Ishikawa (cell line): ENCODE results near the gene MMP11.

Experiments
- EP300 ChIP-seq: IDR thresholded peaks from 2 replicates; pipeline ENCODE4 v1.6.1; 2012; ENCODE audit warnings: borderline replicate concordance
- NFIC ChIP-seq: IDR thresholded peaks from 2 replicates; pipeline ENCODE4 v1.6.1; 2012
- RAD21 ChIP-seq: IDR thresholded peaks from 2 replicates; pipeline ENCODE4 v1.6.1; 2012; ENCODE audit warnings: low read depth
- TCF12 ChIP-seq: IDR thresholded peaks from 2 replicates; pipeline ENCODE4 v1.6.1; 2012; ENCODE audit warnings: low read depth
- YY1 ChIP-seq: IDR thresholded peaks from 2 replicates; pipeline ENCODE4 v1.6.1; 2012; ENCODE audit warnings: low read depth
- TF ChIP-seq, protein P1 (sequence below): IDR thresholded peaks from 2 replicates; pipeline ENCODE4 v1.6.1; 2012; ENCODE audit warnings: low read depth, mild to moderate bottlenecking

DNA sequence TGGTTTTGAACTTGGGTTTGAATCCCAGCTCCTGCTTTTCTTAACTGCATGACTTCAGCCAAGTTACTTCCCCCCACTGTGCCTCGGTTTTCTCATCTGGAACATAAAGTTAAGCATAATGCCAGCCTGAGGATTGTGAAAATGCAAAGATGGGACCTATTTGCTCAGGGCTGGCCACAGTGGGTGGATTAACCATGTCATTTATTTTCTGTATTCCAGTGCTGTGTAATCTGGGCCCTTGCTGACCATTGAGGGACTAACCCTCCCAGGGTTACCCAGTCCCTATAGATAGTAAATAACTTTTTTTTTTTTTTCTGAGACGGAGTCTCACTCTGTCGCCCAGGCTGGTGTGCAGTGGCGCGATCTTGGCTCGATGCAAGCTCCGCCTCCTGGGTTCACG is 16.9 kb upstream of the MMP11 start:
- TF ChIP-seq RAD21, result no peak
- TF ChIP-seq YY1, result no peak
- TF ChIP-seq TCF12, result no peak
- no peak for TF ChIP-seq NFIC
- no peak for TF ChIP-seq EP300
- TF ChIP-seq, protein P1, sequence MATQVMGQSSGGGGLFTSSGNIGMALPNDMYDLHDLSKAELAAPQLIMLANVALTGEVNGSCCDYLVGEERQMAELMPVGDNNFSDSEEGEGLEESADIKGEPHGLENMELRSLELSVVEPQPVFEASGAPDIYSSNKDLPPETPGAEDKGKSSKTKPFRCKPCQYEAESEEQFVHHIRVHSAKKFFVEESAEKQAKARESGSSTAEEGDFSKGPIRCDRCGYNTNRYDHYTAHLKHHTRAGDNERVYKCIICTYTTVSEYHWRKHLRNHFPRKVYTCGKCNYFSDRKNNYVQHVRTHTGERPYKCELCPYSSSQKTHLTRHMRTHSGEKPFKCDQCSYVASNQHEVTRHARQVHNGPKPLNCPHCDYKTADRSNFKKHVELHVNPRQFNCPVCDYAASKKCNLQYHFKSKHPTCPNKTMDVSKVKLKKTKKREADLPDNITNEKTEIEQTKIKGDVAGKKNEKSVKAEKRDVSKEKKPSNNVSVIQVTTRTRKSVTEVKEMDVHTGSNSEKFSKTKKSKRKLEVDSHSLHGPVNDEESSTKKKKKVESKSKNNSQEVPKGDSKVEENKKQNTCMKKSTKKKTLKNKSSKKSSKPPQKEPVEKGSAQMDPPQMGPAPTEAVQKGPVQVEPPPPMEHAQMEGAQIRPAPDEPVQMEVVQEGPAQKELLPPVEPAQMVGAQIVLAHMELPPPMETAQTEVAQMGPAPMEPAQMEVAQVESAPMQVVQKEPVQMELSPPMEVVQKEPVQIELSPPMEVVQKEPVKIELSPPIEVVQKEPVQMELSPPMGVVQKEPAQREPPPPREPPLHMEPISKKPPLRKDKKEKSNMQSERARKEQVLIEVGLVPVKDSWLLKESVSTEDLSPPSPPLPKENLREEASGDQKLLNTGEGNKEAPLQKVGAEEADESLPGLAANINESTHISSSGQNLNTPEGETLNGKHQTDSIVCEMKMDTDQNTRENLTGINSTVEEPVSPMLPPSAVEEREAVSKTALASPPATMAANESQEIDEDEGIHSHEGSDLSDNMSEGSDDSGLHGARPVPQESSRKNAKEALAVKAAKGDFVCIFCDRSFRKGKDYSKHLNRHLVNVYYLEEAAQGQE, result no peak
